ENCODE results near the gene SASH1. TPM values are rescaled to one million over a fixed set of nuclear protein-coding genes. Genes with fewer than 3 reads are reported as not detected.
A peak's percentile ranks its signal among the peaks of the same experiment; 100 is the strongest.

SASH1 gene
- total RNA-seq, 4 donors from 2014 or later: 55.3 to 118 (median 79.6) TPM

GRCh38 chr6:148307405-148307804, 35.2 kb upstream of the SASH1 start:
- H3K27me3 ChIP-seq: no peaks in the 10 kb centered on the region
- TF ChIP-seq CTCF (IDR thresholded peaks at IDR 0.05) (no peak), POLR2A (IDR thresholded peaks at IDR 0.05) (no peak)
- H3K36me3 ChIP-seq: no peaks in the 10 kb centered on the region
- no peak overlapping the region for H3K4me3 ChIP-seq
- H3K4me1 ChIP-seq: peaks cover 0 to 59% (median 22%) of the 10 kb centered on the region in 3 donors
- no peak for DNase-seq
- intact Hi-C loops (cut with DNase I): no loop called here
- WGBS, 2 donors: 56 to 88% methylated on average over 1 to 2 of the region's 2 CpGs
- peak overlapping the region; percentile 38 to 82 (median 78) for H3K27ac ChIP-seq
- H3K9me3 ChIP-seq: no peaks in the 10 kb centered on the region

- H3K27me3 ChIP-seq: no peaks in the 10 kb centered on the region
- DNase-seq: no peak
- H3K36me3 ChIP-seq: no peaks in the 10 kb centered on the region
- peaks cover 0 to 73% (median 26%) of the 10 kb centered on the region in 3 donors for H3K4me1 ChIP-seq
- intact Hi-C loops (cut with DNase I): no loop called here
- H3K4me3 ChIP-seq: no peak overlapping the region
- TF ChIP-seq CTCF (IDR thresholded peaks at IDR 0.05) (no peak), POLR2A (IDR thresholded peaks at IDR 0.05) (no peak)
- no peaks in the 10 kb centered on the region for H3K9me3 ChIP-seq
- peak overlapping the region; percentile 24 to 82 (median 64) for H3K27ac ChIP-seq
Measured at GRCh38 chr6:148309301-148309700, 33.3 kb upstream of the SASH1 start.

- no peak for TF ChIP-seq POLR2A (IDR thresholded peaks at IDR 0.05)
- no peak for TF ChIP-seq CTCF (IDR thresholded peaks at IDR 0.05)
- no peaks in the 10 kb centered on the region for H3K27me3 ChIP-seq
- WGBS, 2 donors: 48 to 62% methylated on average over 3 of the region's 3 CpGs
- no peaks in the 10 kb centered on the region for H3K36me3 ChIP-seq
- DNase-seq: no peak
- intact Hi-C loops (cut with DNase I): no loop called here
- no peaks in the 10 kb centered on the region for H3K9me3 ChIP-seq
- no peak overlapping the region for H3K4me3 ChIP-seq
- peak overlapping the region in 3 of 4 donors; percentile 2 to 28 (median 10) for H3K27ac ChIP-seq
- peaks cover 0 to 75% (median 21%) of the 10 kb centered on the region in 3 donors for H3K4me1 ChIP-seq
Measured at GRCh38 chr6:148311966-148312669, 30.5 kb upstream of the SASH1 start.

GRCh38 chr6:148313488-148313887, 29.1 kb upstream of the SASH1 start:
- Histone ChIP-seq H3K4me1 (peaks cover 0 to 63% (median 13%) of the 10 kb centered on the region in 3 donors), H3K27me3 (no peaks in the 10 kb centered on the region), H3K36me3 (no peaks in the 10 kb centered on the region), H3K4me3 (no peak overlapping the region), H3K9me3 (no peaks in the 10 kb centered on the region), H3K27ac (peak overlapping the region in 2 of 4 donors; percentile 0 to 10)
- DNase-seq: no peak
- TF ChIP-seq POLR2A (IDR thresholded peaks at IDR 0.05) (no peak), CTCF (IDR thresholded peaks at IDR 0.05) (no peak)
- WGBS, 2 donors: 73 to 77% methylated on average over 8 of the region's 8 CpGs
- intact Hi-C loops (cut with DNase I): no loop called here

GRCh38 chr6:148316308-148316707, 26.3 kb upstream of the SASH1 start:
- TF ChIP-seq CTCF (IDR thresholded peaks at IDR 0.05): no peak
- H3K27ac ChIP-seq: peak overlapping the region in 3 of 4 donors; percentile 8 to 37 (median 27)
- H3K36me3 ChIP-seq: no peaks in the 10 kb centered on the region
- no peaks in the 10 kb centered on the region for H3K9me3 ChIP-seq
- DNase-seq: no peak
- H3K4me3 ChIP-seq: no peak overlapping the region
- peaks cover 0 to 36% (median 4%) of the 10 kb centered on the region in 3 donors for H3K4me1 ChIP-seq
- no peaks in the 10 kb centered on the region for H3K27me3 ChIP-seq
- WGBS, 2 donors: 61 to 63% methylated on average over 5 of the region's 5 CpGs
- intact Hi-C loops (cut with DNase I): no loop called here

Measured in esophagus squamous epithelium (tissue), 5 donors.